WERI-Rb-1 (cell line): Measurements from ENCODE around the gene FOXK2.
A peak's percentile ranks its signal among the peaks of the same experiment; 100 is the strongest.

Experiments used
- DNase-seq: peaks from one replicate; pipeline ENCODE4 v3.0.0-alpha.2; 2020
- H3K27ac ChIP-seq: fragments of 250-450 bp; sonication (Bioruptor Pico); 2 replicates; pipeline ENCODE4 v1.5.1; 2020; ENCODE audit warnings: mild to moderate bottlenecking, moderate library complexity
- H3K27me3 ChIP-seq: fragments of 250-450 bp; sonication (Bioruptor Pico); 2 replicates; pipeline ENCODE4 v1.5.1; 2021; ENCODE audit warnings: mild to moderate bottlenecking, low read depth, moderate library complexity; ENCODE audit not compliant: insufficient read depth, severe bottlenecking
- H3K36me3 ChIP-seq: fragments of 250-450 bp; sonication (Bioruptor Pico); 2 replicates; pipeline ENCODE4 v1.5.1; 2020; ENCODE audit warnings: mild to moderate bottlenecking, moderate library complexity
- H3K4me3 ChIP-seq: 2 replicates; pipeline ENCODE4 v1.5.1; 2011; ENCODE audit warnings: low read depth, mild to moderate bottlenecking, control low read depth, low read length
- H3K9me3 ChIP-seq: fragments of 250-450 bp; sonication (Bioruptor Pico); 2 replicates; pipeline ENCODE4 v1.5.1; 2021; ENCODE audit warnings: mild to moderate bottlenecking, moderate library complexity; ENCODE audit not compliant: severe bottlenecking
- CTCF ChIP-seq: IDR thresholded peaks from 2 replicates; pipeline ENCODE4 v1.5.1; 2011; ENCODE audit warnings: low read depth, mild to moderate bottlenecking, control low read depth, inconsistent platforms, low read length

The FOXK2 gene

GRCh38 chr17:82588266-82589175, 69.0 kb downstream of the FOXK2 start:
- H3K4me3 ChIP-seq, result no peak overlapping the region
- no peaks in the 10 kb centered on the region for H3K27me3 ChIP-seq
- H3K9me3 ChIP-seq, result no peaks in the 10 kb centered on the region
- no peak overlapping the region for H3K27ac ChIP-seq
- DNase-seq, result no peak
- TF ChIP-seq CTCF, result no peak
- H3K36me3 ChIP-seq, result peaks cover 73% of the 10 kb centered on the region

GRCh38 chr17:82589851-82590180, 70.3 kb downstream of the FOXK2 start:
- no peak overlapping the region for H3K4me3 ChIP-seq
- no peak overlapping the region for H3K27ac ChIP-seq
- TF ChIP-seq CTCF, result no peak
- H3K27me3 ChIP-seq, result no peaks in the 10 kb centered on the region
- peaks cover 71% of the 10 kb centered on the region for H3K36me3 ChIP-seq
- no peak for DNase-seq
- H3K9me3 ChIP-seq, result no peaks in the 10 kb centered on the region

GRCh38 chr17:82590216-82590615, 70.7 kb downstream of the FOXK2 start:
- no peak for DNase-seq
- H3K36me3 ChIP-seq, result peaks cover 71% of the 10 kb centered on the region
- H3K27ac ChIP-seq, result no peak overlapping the region

GRCh38 chr17:82590881-82591539, 71.5 kb downstream of the FOXK2 start:
- DNase-seq, result no peak
- H3K27me3 ChIP-seq, result no peaks in the 10 kb centered on the region
- H3K9me3 ChIP-seq, result no peaks in the 10 kb centered on the region

More at GRCh38 chr17:82590216-82590615, 70.7 kb downstream of the FOXK2 start:
- Histone ChIP-seq H3K9me3 (no peaks in the 10 kb centered on the region), H3K4me3 (no peak overlapping the region), H3K27me3 (no peaks in the 10 kb centered on the region)
- TF ChIP-seq CTCF, result no peak

GRCh38 chr17:82592289-82592766, 72.8 kb downstream of the FOXK2 start:
- Histone ChIP-seq H3K4me3 (no peak overlapping the region), H3K9me3 (no peaks in the 10 kb centered on the region), H3K27me3 (no peaks in the 10 kb centered on the region), H3K36me3 (peaks cover 75% of the 10 kb centered on the region), H3K27ac (peak overlapping the region; percentile 35)
- DNase-seq, result no peak
- TF ChIP-seq CTCF, result no peak

More at GRCh38 chr17:82590881-82591539, 71.5 kb downstream of the FOXK2 start:
- Histone ChIP-seq H3K27ac (no peak overlapping the region), H3K36me3 (peaks cover 71% of the 10 kb centered on the region), H3K4me3 (no peak overlapping the region)
- no peak for TF ChIP-seq CTCF
